CD14-positive monocyte (primary cell): Measurements from ENCODE around the gene CETP. TPM values are rescaled to one million over a fixed set of nuclear protein-coding genes. Genes with fewer than 3 reads are reported as not detected.

Source experiments
- DNase-seq, 3 donors: peaks; one replicate each; pipeline ENCODE4 v3.0.0-alpha.2; 2011 to 2022
- H2AFZ ChIP-seq: 2 replicates; pipeline ENCODE4 v1.6.0; 2012; ENCODE audit warnings: mild to moderate bottlenecking, low read depth, low read length, inconsistent platforms; ENCODE audit not compliant: insufficient read depth, poor library complexity, severe bottlenecking
- H3K27ac ChIP-seq, 2 donors: 1 replicate in 1 of 2; 2 replicates in 1 of 2; pipeline ENCODE4 v1.5.1; 2012 to 2013; ENCODE audit warnings: low read length in 2 of 2, control low read depth in 1 of 2, inconsistent platforms in 1 of 2, low read depth in 1 of 2, mild to moderate bottlenecking in 1 of 2
- H3K27me3 ChIP-seq, 2 donors: one replicate each; pipeline versions ENCODE4 v1.6.0 to v1.6.1; 2011 to 2013; ENCODE audit warnings: low read length in 2 of 2; ENCODE audit not compliant: control insufficient read depth in 2 of 2, insufficient read depth in 2 of 2
- H3K36me3 ChIP-seq, 2 donors: replicated peaks in 1 of 2; 1 replicate in 1 of 2; 2 replicates in 1 of 2; pipeline versions ENCODE4 v1.5.1 to v1.6.1; 2012 to 2013; ENCODE audit warnings: low read length in 2 of 2, control low read depth in 1 of 2, inconsistent platforms in 1 of 2, mild to moderate bottlenecking in 1 of 2; ENCODE audit not compliant: insufficient read depth in 2 of 2, control insufficient read depth in 1 of 2
- H3K4me1 ChIP-seq, 2 donors: 1 replicate in 1 of 2; 2 replicates in 1 of 2; pipeline versions ENCODE4 v1.5.1 to v1.6.1; 2012 to 2013; ENCODE audit warnings: low read length in 2 of 2, control low read depth in 1 of 2, inconsistent platforms in 1 of 2, mild to moderate bottlenecking in 1 of 2, moderate library complexity in 1 of 2; ENCODE audit not compliant: insufficient read depth in 2 of 2, control insufficient read depth in 1 of 2
- H3K4me2 ChIP-seq: replicated peaks from 2 replicates; pipeline ENCODE3; 2012; ENCODE audit warnings: low read length, moderate library complexity, mild to moderate bottlenecking; ENCODE audit not compliant: poor library complexity, severe bottlenecking; ENCODE audit errors: extremely low read depth
- H3K4me3 ChIP-seq, 3 experiments: fragments of 200-600 bp in 1 of 3; sonication (generic) in 1 of 3; replicated peaks in 1 of 3; 1 replicate in 2 of 3; 2 replicates in 1 of 3; pipeline ENCODE4 v1.5.1; 2011 to 2013; ENCODE audit warnings: low read length in 3 of 3, mild to moderate bottlenecking in 3 of 3, control low read depth in 2 of 3, low read depth in 2 of 3, inconsistent platforms in 1 of 3, moderate library complexity in 1 of 3
- H3K79me2 ChIP-seq: 2 replicates; pipeline ENCODE4 v1.6.0; 2012; ENCODE audit warnings: mild to moderate bottlenecking, control low read depth, inconsistent platforms, low read length, moderate library complexity; ENCODE audit not compliant: insufficient read depth
- H3K9ac ChIP-seq: 2 replicates; pipeline ENCODE4 v1.6.0; 2017; ENCODE audit warnings: low read length, mild to moderate bottlenecking; ENCODE audit not compliant: insufficient read depth, poor library complexity, severe bottlenecking
- H3K9me3 ChIP-seq, 2 donors: replicated peaks in 1 of 2; 1 replicate in 1 of 2; 2 replicates in 1 of 2; pipeline versions ENCODE4 v1.5.1 to v1.6.1; 2012 to 2013; ENCODE audit warnings: low read length in 2 of 2, control low read depth in 1 of 2; ENCODE audit not compliant: control insufficient read depth in 1 of 2, insufficient read depth in 1 of 2
- H4K20me1 ChIP-seq: 2 replicates; pipeline ENCODE4 v1.6.0; 2012; ENCODE audit warnings: mild to moderate bottlenecking, low read length, control low read depth, moderate library complexity; ENCODE audit not compliant: insufficient read depth
- H3K27ac Mint-ChIP-seq, 7 donors: one replicate each; pipeline ENCODE4 v1.8.0; 2020; ENCODE audit warnings: mild to moderate bottlenecking in 7 of 7, mixed read lengths in 7 of 7, moderate library complexity in 6 of 7, inconsistent platforms in 2 of 7
- H3K27me3 Mint-ChIP-seq, 3 donors: one replicate each; pipeline ENCODE4 v1.8.0; 2021 to 2022; ENCODE audit warnings: low read depth in 3 of 3, mild to moderate bottlenecking in 3 of 3, mixed read lengths in 3 of 3, moderate library complexity in 3 of 3, inconsistent platforms in 1 of 3
- H3K36me3 Mint-ChIP-seq, 2 donors: one replicate each; pipeline ENCODE4 v1.8.0; 2020; ENCODE audit warnings: mixed read lengths in 2 of 2, inconsistent platforms in 1 of 2, mild to moderate bottlenecking in 1 of 2
- H3K4me1 Mint-ChIP-seq: one replicate; pipeline ENCODE4 v1.8.0; 2020; ENCODE audit warnings: mild to moderate bottlenecking, mixed read lengths
- H3K4me3 Mint-ChIP-seq, 2 donors: one replicate each; pipeline ENCODE4 v1.8.0; 2020; ENCODE audit warnings: mild to moderate bottlenecking in 2 of 2, mixed read lengths in 2 of 2, moderate library complexity in 1 of 2
- H3K9me3 Mint-ChIP-seq, 7 donors: one replicate each; pipeline ENCODE4 v1.8.0; 2020 to 2022; ENCODE audit warnings: mixed read lengths in 7 of 7, mild to moderate bottlenecking in 6 of 7, moderate library complexity in 6 of 7, inconsistent platforms in 2 of 7
- CTCF ChIP-seq: fragments of 200-600 bp; IDR thresholded peaks from one replicate; pipeline ENCODE4 v1.8.0; 2022; ENCODE audit warnings: antibody characterized with exemption, mild to moderate bottlenecking
- WGBS: methylation state at CpG from one replicate; pipeline ENCODE4 v1.1.5; 2013; ENCODE audit warnings: missing lambda C conversion rate; ENCODE audit not compliant: insufficient coverage; 5-methylcytosine and 5-hydroxymethylcytosine counted together
- intact Hi-C, 2 donors: fragments of 100-400 bp; cut with micrococcal nuclease; formaldehyde crosslinking; loops; one replicate each; pipeline versions ENCODE4 v1.15.0 to v1.15.1; 2023
- polyA plus RNA-seq, 3 donors: library from polyadenylated mRNA; depleted of rRNA in 1 of 3; unstranded in 2 of 3; stranded (reverse) in 1 of 3; fragments of 300-500 nt in 2 of 3; fragments of >200 nt in 1 of 3; fragmentation: Illumina TruSeq in 2 of 3; gene quantifications; 1 replicate in 2 of 3; 2 replicates in 1 of 3; pipeline ENCODE4 v1.2.3, GENCODE V29; 2012 to 2021

Gene CETP
- polyA plus RNA-seq, 3 donors = 0.61 to 2.1 (median 1.3) TPM

- H3K79me2 ChIP-seq = peaks cover 80% of the 10 kb centered on the region
- H3K9ac ChIP-seq = peak within 1 kb of the TSS; percentile 87
- TF ChIP-seq CTCF = no peak
- H3K9me3 ChIP-seq = no peaks in the 10 kb centered on the region
- peaks cover 0 to 7% of the 10 kb centered on the region in 2 donors for H3K36me3 ChIP-seq
- peak within 1 kb of the TSS; percentile 90 for H3K4me2 ChIP-seq
- peak within 1 kb of the TSS; percentile 90 to 97 (median 93) for H3K27ac Mint-ChIP-seq
- peak within 1 kb of the TSS; percentile 98 to 99 for H3K4me3 Mint-ChIP-seq
- peak within 1 kb of the TSS; percentile 66 to 93 for H3K27ac ChIP-seq
- peak; percentile 82 to 86 (median 85) for DNase-seq
- peaks cover 36% of the 10 kb centered on the region for H4K20me1 ChIP-seq
- peaks cover 63 to 86% of the 10 kb centered on the region in 2 donors for H3K4me1 ChIP-seq
- H3K27me3 ChIP-seq = no peaks in the 10 kb centered on the region
- intact Hi-C loops = no loop called here
- WGBS = 3% methylated on average over 54 of the region's 64 CpGs
- H3K27me3 Mint-ChIP-seq = peaks cover 0 to 4% (median 0%) of the 10 kb centered on the region in 3 donors
- H3K4me3 ChIP-seq = peak within 1 kb of the TSS; percentile 79 to 96 (median 84)
- no peaks in the 10 kb centered on the region for H3K9me3 Mint-ChIP-seq
- H3K4me1 Mint-ChIP-seq = peaks cover 88% of the 10 kb centered on the region
- peak within 1 kb of the TSS; percentile 84 for H2AFZ ChIP-seq
- peaks cover 29 to 32% of the 10 kb centered on the region in 2 donors for H3K36me3 Mint-ChIP-seq
Observed at GRCh38 chr16:56988948-56989945, 27.5 kb downstream of the CETP start, which contains the start of gene NLRC5. TSS of gene NLRC5 (plus strand) at chr16:56989557. CDS start at chr16:57020713, 31,156 bp downstream.

GRCh38 chr16:56989988-56990387, 28.2 kb downstream of the CETP start:
- peak overlapping the region; percentile 87 for H3K9ac ChIP-seq
- H3K4me2 ChIP-seq = peak overlapping the region; percentile 90
- H3K27me3 ChIP-seq = no peaks in the 10 kb centered on the region
- H3K27ac ChIP-seq = peak overlapping the region; percentile 66 to 93
- no peaks in the 10 kb centered on the region for H3K9me3 ChIP-seq
- intact Hi-C loops = no loop called here
- H3K4me1 Mint-ChIP-seq = peaks cover 87% of the 10 kb centered on the region
- H4K20me1 ChIP-seq = peaks cover 44% of the 10 kb centered on the region
- no peak for TF ChIP-seq CTCF
- H2AFZ ChIP-seq = peak overlapping the region; percentile 84
- no peaks in the 10 kb centered on the region for H3K9me3 Mint-ChIP-seq
- peaks cover 83% of the 10 kb centered on the region for H3K79me2 ChIP-seq
- DNase-seq = no peak
- peak overlapping the region; percentile 79 to 96 (median 84) for H3K4me3 ChIP-seq
- peaks cover 0 to 10% of the 10 kb centered on the region in 2 donors for H3K36me3 ChIP-seq
- peak overlapping the region; percentile 90 to 97 (median 93) for H3K27ac Mint-ChIP-seq
- H3K27me3 Mint-ChIP-seq = peaks cover 0 to 2% (median 0%) of the 10 kb centered on the region in 3 donors
- peak overlapping the region; percentile 98 to 99 for H3K4me3 Mint-ChIP-seq
- no CpG with 5 or more reads among the region's 7 CpGs for WGBS
- peaks cover 59 to 83% of the 10 kb centered on the region in 2 donors for H3K4me1 ChIP-seq
- peaks cover 27 to 31% of the 10 kb centered on the region in 2 donors for H3K36me3 Mint-ChIP-seq
